IPS DF 19.7 (cell line): ENCODE measurements around the gene FAM131B.
"Not testable (repeated sequence)": the region's sequence is repeated elsewhere in the genome, so short reads cannot be mapped to it uniquely, and the experiment has no call there.

Experiments used
- DNase-seq: peaks from one replicate; pipeline ENCODE4 v3.0.0-alpha.2; 2013; ENCODE audit warnings: low read depth, low spot score

FAM131B gene

DNA sequence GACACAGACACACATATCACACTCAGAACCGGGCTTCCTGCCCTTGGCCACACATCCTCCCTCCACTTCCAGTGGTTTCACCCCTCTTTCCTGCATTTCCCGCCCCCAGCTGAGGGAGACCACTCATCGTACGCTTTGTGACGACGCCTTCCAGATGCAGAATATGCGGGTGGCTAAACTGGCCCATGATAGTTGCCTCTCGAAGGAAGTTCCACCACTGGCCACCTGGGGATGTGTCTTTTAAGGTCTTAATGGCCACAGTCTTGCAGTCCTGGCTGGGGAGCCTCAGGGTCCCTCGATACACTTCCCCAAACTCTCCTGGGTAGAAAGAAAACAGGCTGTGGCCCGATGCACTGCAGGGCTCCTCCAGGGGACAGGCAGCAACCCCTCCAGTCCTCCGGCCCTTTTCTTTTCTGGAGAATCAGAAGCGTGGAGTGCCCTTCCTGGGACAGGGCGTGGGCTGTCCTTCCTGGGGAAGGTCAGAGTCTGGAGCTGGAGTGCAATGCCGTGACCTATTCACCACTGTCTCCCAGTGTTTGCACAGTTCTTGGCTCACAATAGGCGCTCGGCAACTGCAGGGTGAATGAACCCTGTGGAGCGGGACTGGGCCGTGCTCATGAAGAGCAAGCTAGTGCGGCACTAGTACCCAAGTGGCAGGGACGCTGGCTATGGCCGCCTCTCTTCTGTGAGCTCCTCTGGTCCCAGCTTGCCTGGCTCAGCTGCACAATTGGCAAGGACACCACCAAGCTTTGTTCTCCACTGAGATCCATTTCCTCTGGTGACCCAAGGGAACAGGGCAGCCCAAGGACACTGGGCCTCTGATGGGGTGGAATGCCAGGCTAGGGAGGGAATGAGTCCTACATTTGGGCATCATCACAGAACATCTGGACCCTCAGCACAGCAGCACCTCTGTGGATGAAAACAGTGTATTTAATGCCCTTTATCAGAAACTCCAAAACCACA lies 33.0 kb upstream of the FAM131B start:
- no peak for DNase-seq

GRCh38 chr7:143394777-143395176 lies 32.3 kb upstream of the FAM131B start:
- no peak for DNase-seq

DNA sequence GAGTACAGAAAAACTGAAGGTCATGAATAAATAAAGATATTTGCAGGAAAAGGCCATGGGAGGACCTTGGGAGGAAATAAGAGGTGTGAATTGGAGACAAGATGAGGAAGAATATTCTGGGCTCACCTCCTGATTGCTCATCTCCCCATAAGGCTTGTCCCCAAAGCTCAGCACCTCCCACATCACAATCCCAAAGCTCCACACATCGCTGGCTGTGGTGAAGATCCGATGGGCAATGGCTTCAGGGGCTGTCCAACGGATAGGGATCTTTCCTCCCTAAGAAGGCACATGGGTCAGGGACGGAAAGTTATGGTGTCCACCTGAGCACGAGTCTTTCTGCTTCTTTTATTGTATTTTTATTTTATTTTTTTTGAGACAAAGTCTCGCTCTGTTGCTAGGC lies 31.6 kb upstream of the FAM131B start:
- DNase-seq: no peak

GRCh38 chr7:143393267-143394041 lies 30.9 kb upstream of the FAM131B start:
- no peak for DNase-seq

DNA sequence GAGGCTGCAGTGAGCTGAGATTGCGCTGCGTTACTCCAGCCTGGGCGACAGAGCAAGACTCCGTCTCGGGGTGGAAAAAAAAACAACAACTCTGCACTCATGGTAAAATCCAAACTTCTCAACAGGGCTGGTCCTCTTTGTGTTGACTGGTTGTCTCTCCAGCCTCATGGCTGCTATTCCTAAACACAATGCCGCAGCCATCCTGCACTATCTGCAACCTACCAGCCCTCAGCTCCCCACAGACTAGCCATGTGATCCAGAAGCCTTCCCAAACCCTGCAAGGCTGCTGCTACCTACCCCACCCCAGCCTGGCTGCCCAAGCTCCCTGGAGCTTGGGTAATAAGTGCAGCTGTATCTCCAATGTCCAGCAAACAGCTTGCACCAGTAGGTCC lies 30.4 kb upstream of the FAM131B start:
- DNase-seq: no peak

DNA sequence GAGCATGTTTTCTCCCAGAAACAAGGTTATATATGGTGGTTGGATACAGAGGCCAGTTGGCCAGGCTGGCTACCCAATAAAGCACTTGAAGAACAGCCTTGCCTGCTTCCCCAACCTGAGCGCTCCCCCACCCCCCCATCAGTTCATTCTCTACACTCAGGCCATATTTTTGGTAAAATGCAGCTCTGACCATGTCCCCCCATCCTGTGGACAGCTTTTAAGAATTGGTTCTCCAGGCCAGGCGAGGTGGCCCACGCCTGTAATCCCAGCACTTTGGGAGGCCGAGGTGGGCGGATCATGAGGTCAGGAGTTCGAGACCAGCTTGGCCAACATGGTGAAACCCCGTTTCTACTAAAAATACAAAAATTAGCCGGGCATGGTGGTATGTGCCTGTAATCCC lies 29.9 kb upstream of the FAM131B start:
- DNase-seq: not testable (repeated sequence)

- DNase-seq: no peak
Observed at GRCh38 chr7:143391462-143392404, 29.2 kb upstream of the FAM131B start.

- DNase-seq: no peak
Observed at GRCh38 chr7:143390773-143391317, 28.3 kb upstream of the FAM131B start.

DNA sequence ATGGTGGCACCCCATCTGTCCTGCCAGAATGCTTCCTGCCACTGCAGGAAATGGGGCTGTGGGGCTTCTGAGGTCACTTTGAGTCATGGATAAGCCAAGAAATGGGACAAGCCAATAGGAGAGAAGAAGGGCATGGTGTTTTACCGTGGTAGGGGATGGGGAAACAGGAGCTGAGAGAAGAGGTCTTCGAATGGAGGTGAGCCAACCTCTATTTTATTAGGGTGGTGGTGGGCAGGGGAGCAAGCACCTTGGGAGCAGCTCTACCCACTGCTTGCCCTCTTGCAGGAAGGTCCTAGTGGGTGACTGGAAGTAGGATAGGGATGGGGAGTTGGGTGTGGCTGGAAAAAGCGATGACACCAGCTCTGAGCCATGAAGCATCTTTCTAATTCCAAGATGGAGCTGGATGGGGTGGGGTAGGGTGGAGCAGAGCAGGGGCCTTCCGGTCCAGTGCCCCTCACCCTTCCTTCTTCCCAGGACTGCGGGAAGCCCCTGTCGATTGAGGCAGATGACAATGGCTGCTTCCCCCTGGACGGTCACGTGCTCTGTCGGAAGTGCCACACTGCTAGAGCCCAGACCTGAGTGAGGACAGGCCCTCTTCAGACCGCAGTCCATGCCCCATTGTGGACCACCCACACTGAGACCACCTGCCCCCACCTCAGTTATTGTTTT lies 27.7 kb upstream of the FAM131B start:
- DNase-seq: no peak

DNA sequence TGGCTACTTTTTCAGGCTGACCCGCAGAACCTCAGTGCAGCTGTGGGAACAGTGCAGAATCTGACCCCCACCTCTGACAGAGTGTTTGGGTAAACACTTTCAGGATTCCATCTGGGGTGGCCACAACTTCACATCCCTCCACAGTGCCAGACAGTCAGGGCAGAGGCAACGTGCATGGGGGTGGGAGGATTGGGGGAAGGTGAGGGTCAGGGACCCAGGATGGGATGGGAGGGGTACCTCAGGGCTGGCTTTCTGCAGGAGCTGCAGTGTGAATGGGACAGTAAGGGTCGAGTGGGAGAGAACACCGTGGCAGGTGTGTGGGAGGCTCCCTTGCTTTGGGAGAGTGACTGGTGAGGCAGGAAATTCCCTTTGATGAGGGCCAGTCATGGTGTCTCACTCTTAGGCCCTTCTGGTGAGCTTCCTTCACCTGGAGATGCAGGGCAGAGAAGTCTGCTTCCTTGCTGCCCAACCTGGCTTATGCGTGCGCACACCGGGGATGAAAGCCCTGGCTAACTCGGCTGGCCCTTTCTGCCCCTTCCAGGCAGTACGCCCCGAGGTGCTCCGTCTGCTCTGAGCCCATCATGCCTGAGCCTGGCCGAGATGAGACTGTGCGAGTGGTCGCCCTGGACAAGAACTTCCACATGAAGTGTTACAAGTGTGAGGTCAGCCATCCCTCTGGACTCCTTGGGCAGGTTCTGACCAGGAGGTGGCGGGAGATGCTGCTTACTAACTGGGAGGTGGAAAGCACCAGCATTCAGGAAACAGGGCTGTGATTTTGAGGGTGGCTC lies 27.0 kb upstream of the FAM131B start:
- no peak for DNase-seq

GRCh38 chr7:143388491-143389101 lies 26.1 kb upstream of the FAM131B start:
- DNase-seq: no peak

DNA sequence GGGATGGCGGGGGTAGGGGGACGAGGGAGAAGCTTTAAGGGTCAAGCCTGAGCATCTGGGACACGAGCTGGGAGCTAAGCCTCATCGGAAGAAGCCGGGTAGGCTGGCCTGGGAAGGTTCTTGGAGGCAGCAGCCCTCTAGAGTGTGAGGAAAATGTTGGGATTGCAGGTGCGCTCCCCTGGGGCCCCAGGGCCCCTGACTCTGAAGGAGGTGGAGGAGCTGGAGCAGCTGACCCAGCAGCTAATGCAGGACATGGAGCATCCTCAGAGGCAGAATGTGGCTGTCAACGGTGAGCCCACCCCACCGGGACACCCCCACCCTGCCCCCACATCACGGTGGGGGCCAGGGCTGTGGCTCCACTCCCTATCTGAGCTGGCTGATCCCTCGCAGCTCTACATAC lies 25.5 kb upstream of the FAM131B start:
- DNase-seq: no peak

GRCh38 chr7:143387156-143387975 lies 24.9 kb upstream of the FAM131B start:
- DNase-seq: no peak

DNA sequence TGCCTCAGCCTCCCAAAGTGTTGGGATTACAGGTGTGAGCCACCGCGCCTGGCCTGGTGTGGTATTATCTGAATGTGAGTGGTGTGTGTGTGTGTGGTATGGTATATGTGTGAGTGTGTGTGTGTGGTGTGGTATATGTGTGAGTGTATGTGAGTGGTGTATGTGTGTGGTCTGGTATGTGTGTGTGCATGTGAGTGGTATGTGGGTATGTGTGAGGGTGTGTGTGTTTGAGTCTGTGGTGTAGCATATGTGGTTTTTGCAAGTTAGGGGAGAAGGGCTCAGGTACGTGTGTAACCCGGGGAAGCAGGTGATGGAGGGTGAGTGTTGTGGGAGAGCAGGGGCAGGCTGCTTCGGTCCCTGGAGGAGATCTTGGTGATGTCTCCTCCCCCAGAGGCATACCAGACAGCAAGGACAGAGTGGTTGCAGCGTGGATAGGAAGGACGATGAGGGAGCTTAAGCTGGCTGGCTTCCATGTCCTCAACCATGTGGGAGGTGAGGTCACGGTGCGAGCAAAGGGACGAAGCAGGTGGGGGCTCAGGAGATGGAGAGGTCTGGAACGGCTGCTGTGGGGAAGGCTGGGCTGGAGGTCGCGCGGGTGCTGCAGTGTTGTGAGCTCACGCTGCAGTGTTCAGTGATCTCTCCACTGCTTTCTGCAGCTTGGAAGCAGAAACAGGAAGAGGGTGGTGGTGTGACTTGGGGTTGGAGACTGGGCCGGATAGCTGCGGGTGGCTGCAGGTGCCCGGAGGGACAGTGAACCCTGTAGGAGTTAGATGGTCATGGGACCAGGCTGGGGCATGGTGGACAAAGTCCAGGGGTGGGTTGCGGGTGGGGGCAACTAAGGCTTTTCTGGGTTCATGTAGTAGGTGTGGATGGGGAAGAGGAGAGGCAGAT lies 23.6 kb upstream of the FAM131B start:
- no peak for DNase-seq

DNA sequence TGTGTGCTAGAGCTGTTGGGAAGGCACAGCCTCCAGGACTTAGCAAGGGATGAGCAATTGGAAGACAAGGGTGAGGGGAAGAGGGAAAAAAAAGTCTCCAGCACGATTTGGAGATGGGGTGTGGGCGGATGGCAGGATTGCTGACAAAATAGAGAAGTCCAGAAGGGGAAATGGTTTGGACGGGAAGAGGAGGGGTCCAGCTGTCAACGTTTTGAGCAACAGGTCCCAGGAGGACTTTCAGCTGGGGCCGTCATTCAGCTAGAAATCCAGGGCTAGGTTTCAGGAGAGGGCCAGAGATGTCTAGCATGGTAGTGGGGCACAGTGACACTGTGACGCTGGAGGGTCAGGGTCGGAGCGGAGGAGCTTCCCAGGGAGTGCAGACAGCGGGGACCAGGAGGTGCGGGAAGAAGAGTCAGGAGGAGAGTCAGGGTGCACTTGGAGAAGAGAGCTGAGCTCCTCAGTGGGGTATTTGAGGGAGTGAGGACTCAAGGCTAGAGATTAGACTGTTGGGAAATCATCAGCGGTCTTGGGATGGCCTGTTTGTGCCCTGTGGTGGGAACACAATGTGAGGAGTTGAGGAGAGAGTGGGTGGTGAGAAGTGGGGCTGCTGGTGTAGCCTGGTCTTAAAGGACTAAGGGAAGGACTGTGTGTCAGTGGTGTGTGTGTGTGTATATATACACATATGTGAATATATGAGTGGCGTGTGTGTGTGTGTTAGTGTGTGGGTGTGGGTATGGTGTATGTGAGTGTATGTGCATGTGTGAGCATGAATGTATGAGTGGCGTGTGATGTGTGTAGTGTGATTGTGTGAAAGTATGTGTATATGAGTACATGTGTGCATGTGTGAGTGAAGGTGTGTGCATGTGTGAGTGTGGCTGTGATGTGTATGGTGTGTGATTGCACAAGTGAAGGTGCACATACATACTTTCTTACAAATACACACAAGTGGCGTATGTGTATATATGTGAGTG lies 22.4 kb upstream of the FAM131B start:
- DNase-seq: no peak

- DNase-seq: no peak
Observed at GRCh38 chr7:143384148-143384547, 21.6 kb upstream of the FAM131B start.

GRCh38 chr7:143383642-143383957 lies 21.1 kb upstream of the FAM131B start:
- no peak for DNase-seq
